Measurements from ENCODE around the gene FOXJ1. TPM values are rescaled to one million over a fixed set of nuclear protein-coding genes. Genes with fewer than 3 reads are reported as not detected.

The FOXJ1 gene
- polyA plus RNA-seq, 1 of the 3 experiments (the other 2 are of a cell fraction) = not detected

DNA sequence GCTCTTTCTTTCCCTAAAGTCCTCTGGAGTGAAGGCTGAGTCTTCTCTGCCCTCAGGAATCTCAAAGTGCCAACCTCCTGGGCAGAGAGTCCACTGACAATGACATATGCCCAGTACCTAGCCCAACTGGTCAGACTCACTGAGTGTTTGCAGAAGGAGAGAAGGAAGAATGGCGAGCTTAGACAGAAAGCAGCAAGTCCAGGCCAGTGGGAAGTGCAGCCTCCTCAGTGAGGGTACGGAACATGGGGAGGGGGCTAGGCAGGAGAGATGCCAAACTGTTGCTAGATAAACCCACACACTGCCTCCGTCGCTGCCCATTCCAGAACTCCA is 38.1 kb downstream of the FOXJ1 start (continued):
- no peak for TF ChIP-seq ZBTB33 (IDR thresholded peaks at IDR 0.05; ENCODE audit: borderline replicate concordance, low read depth)
- no peak for TF ChIP-seq SIN3A (IDR thresholded peaks at IDR 0.05; ENCODE audit: borderline replicate concordance, low read depth, low read length)

- ChIA-PET CTCF (no interaction called here), POLR2A (no interaction called here)
- WGBS (ENCODE audit: low lambda C conversion rate) = 95% methylated on average over 19 of the region's 19 CpGs
- Histone ChIP-seq H2AFZ (ENCODE audit: low read depth) (no peak overlapping the region), H3K4me1 (ENCODE audit: control insufficient read depth in 1 of 2, insufficient read depth in 2 of 2, low read depth in 1 of 2, low read length in 1 of 2) (peaks cover 3 to 7% of the 10 kb centered on the region in 2 experiments; a peak in 2 of 4 replicates), H3K4me2 (no peak overlapping the region), H4K20me1 (ENCODE audit: insufficient read depth) (no peaks in the 10 kb centered on the region), H3K9ac (no peak overlapping the region), H3F3A (replicated peaks; ENCODE audit: insufficient read depth) (no peaks in the 10 kb centered on the region), H3K9me2 (no peaks in the 10 kb centered on the region), H3K9me3 (no peaks in the 10 kb centered on the region), H3K36me3 (replicated peaks in 1 of 2; ENCODE audit: control insufficient read depth in 1 of 2, insufficient read depth in 2 of 2, low read length in 1 of 2) (peaks cover 49 to 90% of the 10 kb centered on the region in 2 experiments), H3K27me3 (ENCODE audit: insufficient read depth) (no peaks in the 10 kb centered on the region), H3K27ac (ENCODE audit: low read depth in 2 of 2, low read length in 1 of 2) (no peak overlapping the region), H3K79me2 (ENCODE audit: insufficient read depth) (peaks cover 19% of the 10 kb centered on the region), H3K4me3 (ENCODE audit: low read depth in 2 of 2, low read length in 1 of 2) (no peak overlapping the region)
- TF ChIP-seq IRF3 (IDR thresholded peaks at IDR 0.05; ENCODE audit: low read depth, low read length) (no peak), RCOR1 (IDR thresholded peaks at IDR 0.05; ENCODE audit: low read length) (no peak), USF1 (IDR thresholded peaks at IDR 0.05; ENCODE audit: borderline replicate concordance, low read depth) (no peak), GABPA (IDR thresholded peaks at IDR 0.05; ENCODE audit: low read depth) (no peak), TCF12 (IDR thresholded peaks at IDR 0.05) (no peak)
- TF ChIP-seq, protein P1, sequence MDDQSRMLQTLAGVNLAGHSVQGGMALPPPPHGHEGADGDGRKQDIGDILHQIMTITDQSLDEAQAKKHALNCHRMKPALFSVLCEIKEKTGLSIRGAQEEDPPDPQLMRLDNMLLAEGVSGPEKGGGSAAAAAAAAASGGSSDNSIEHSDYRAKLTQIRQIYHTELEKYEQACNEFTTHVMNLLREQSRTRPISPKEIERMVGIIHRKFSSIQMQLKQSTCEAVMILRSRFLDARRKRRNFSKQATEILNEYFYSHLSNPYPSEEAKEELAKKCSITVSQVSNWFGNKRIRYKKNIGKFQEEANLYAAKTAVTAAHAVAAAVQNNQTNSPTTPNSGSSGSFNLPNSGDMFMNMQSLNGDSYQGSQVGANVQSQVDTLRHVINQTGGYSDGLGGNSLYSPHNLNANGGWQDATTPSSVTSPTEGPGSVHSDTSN (IDR thresholded peaks at IDR 0.05) = no peak
- TF ChIP-seq, protein P2, sequence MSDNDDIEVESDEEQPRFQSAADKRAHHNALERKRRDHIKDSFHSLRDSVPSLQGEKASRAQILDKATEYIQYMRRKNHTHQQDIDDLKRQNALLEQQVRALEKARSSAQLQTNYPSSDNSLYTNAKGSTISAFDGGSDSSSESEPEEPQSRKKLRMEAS (IDR thresholded peaks at IDR 0.05; ENCODE audit: low read depth) = no peak
- DNase-seq = no peak
These were observed 43.2 kb downstream of the FOXJ1 start for GRCh38 chr17:76097716-76098295.
